Retinal pigment epithelial cell (primary cell): Measurements from ENCODE around the gene CEACAM8.

Experiments
- DNase-seq: peaks from one replicate; pipeline ENCODE4 v3.0.0-alpha.2; 2010; ENCODE audit warnings: low read depth
- H3K4me3 ChIP-seq: 2 replicates; pipeline ENCODE4 v1.5.1; 2011; ENCODE audit warnings: mild to moderate bottlenecking, low read length, control low read depth, moderate library complexity
- CTCF ChIP-seq: conservative IDR thresholded peaks from 2 replicates; pipeline ENCODE4 v1.5.1; 2011; ENCODE audit warnings: low read depth, low read length, control low read depth, inconsistent platforms

Gene CEACAM8

GRCh38 chr19:42595550-42596172 is 937 bp upstream of the CEACAM8 start:
- DNase-seq = no peak
- H3K4me3 ChIP-seq = no peak overlapping the region
- no peak for TF ChIP-seq CTCF

- TF ChIP-seq CTCF = no peak
- H3K4me3 ChIP-seq = no peak overlapping the region
- DNase-seq = no peak
Measured at GRCh38 chr19:42589792-42590191, 4.9 kb downstream of the CEACAM8 start.

- no peak for DNase-seq
- no peak for TF ChIP-seq CTCF
- H3K4me3 ChIP-seq = no peak overlapping the region
Measured at GRCh38 chr19:42584466-42584865, 10.3 kb downstream of the CEACAM8 start.

GRCh38 chr19:42577016-42577415 is 17.7 kb downstream of the CEACAM8 start:
- H3K4me3 ChIP-seq = no peak overlapping the region
- TF ChIP-seq CTCF = no peak
- DNase-seq = no peak

GRCh38 chr19:42576241-42576640 is 18.5 kb downstream of the CEACAM8 start:
- H3K4me3 ChIP-seq = no peak overlapping the region
- no peak for DNase-seq
- no peak for TF ChIP-seq CTCF

GRCh38 chr19:42573642-42574041 is 21.1 kb downstream of the CEACAM8 start:
- no peak for TF ChIP-seq CTCF
- DNase-seq = no peak
- no peak overlapping the region for H3K4me3 ChIP-seq

- no peak for TF ChIP-seq CTCF
- DNase-seq = no peak
- H3K4me3 ChIP-seq = no peak overlapping the region
Measured at GRCh38 chr19:42571116-42571515, 23.6 kb downstream of the CEACAM8 start.
